ENCODE results near the gene ROBO1.

Gene ROBO1

DNA sequence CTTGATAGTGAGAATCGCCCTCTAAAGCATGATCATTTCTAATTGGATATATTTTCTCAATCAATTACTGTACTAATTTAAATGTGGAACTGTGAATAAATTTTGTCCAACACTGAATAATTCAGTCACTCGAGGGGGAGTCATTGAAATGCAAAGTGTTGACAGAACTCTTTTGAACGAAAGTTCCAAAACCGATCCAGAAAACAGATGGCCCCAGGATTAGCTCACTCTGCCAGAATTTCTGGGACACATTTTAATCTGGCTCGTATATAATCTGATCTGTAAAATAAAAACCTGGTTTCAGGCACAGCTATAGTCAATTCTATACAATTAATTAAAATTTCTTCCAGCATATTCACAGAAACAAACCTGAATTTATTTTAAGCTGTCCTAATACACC, 580.4 kb downstream of the ROBO1 start:
- H3K27me3 ChIP-seq (ENCODE audit: insufficient read depth, low read length, poor library complexity), result no peaks in the 10 kb centered on the region
- H4K20me1 ChIP-seq (ENCODE audit: insufficient read depth, low read length), result no peaks in the 10 kb centered on the region
- H3K9ac ChIP-seq (ENCODE audit: low read depth, low read length), result no peak overlapping the region
- H3K9me3 ChIP-seq (ENCODE audit: insufficient read depth, low read length, severe bottlenecking), result no peaks in the 10 kb centered on the region
- ATAC-seq (ENCODE audit: insufficient read depth, low read depth) (no peak), DNase-seq (no peak)
- H3K36me3 ChIP-seq (ENCODE audit: insufficient read depth, low read length), result no peaks in the 10 kb centered on the region
- no peaks in the 10 kb centered on the region for H3K4me1 ChIP-seq (ENCODE audit: insufficient read depth, low read length)
- no peak for TF ChIP-seq EZH2 (IDR thresholded peaks at IDR 0.05; ENCODE audit: borderline replicate concordance, low read depth, low read length, severe bottlenecking)
- no peak for TF ChIP-seq CTCF (IDR thresholded peaks at IDR 0.05; ENCODE audit: borderline replicate concordance, extremely low read depth, low read length, poor library complexity, severe bottlenecking)
- H3K4me3 ChIP-seq (ENCODE audit: low read depth in 1 of 2, low read length in 2 of 2), result no peak overlapping the region
- H3K4me2 ChIP-seq (ENCODE audit: insufficient read depth, low read length), result no peak overlapping the region
- no peaks in the 10 kb centered on the region for H3K79me2 ChIP-seq (ENCODE audit: insufficient read depth, low read length)
- no peak overlapping the region for H3K27ac ChIP-seq (ENCODE audit: low read length)
- no peak overlapping the region for H2AFZ ChIP-seq (ENCODE audit: low read depth, low read length)

DNA sequence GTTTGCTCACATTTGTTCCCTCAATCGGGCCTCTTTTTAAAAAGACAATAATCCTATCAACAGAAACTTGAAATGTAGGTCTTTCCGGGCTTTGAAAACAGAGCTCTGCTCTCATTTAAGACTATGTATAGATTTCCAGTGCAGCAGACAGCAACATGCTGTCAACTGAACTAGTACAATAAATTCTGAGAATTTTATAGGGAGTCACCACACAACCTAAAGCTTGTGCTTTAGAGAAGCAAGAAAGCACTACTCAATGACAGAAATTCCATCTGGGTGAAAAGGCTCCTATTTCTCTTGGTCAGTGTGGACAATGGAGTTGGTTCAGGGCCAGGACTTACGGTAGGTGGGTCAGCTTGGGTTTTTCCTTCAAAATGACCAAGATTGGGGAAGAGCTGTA, 583.5 kb downstream of the ROBO1 start:
- H2AFZ ChIP-seq (ENCODE audit: low read depth, low read length), result no peak overlapping the region
- no peak for TF ChIP-seq EZH2 (IDR thresholded peaks at IDR 0.05; ENCODE audit: borderline replicate concordance, low read depth, low read length, severe bottlenecking)
- no peak for TF ChIP-seq CTCF (IDR thresholded peaks at IDR 0.05; ENCODE audit: borderline replicate concordance, extremely low read depth, low read length, poor library complexity, severe bottlenecking)
- ATAC-seq (ENCODE audit: insufficient read depth, low read depth) (no peak), DNase-seq (no peak)
- H3K4me1 ChIP-seq (ENCODE audit: insufficient read depth, low read length), result no peaks in the 10 kb centered on the region
- no peak overlapping the region for H3K4me2 ChIP-seq (ENCODE audit: insufficient read depth, low read length)
- no peaks in the 10 kb centered on the region for H3K36me3 ChIP-seq (ENCODE audit: insufficient read depth, low read length)
- H3K9ac ChIP-seq (ENCODE audit: low read depth, low read length), result no peak overlapping the region
- no peaks in the 10 kb centered on the region for H4K20me1 ChIP-seq (ENCODE audit: insufficient read depth, low read length)
- no peaks in the 10 kb centered on the region for H3K27me3 ChIP-seq (ENCODE audit: insufficient read depth, low read length, poor library complexity)
- no peak overlapping the region for H3K27ac ChIP-seq (ENCODE audit: low read length)
- no peaks in the 10 kb centered on the region for H3K79me2 ChIP-seq (ENCODE audit: insufficient read depth, low read length)
- no peaks in the 10 kb centered on the region for H3K9me3 ChIP-seq (ENCODE audit: insufficient read depth, low read length, severe bottlenecking)
- H3K4me3 ChIP-seq (ENCODE audit: low read depth in 1 of 2, low read length in 2 of 2), result no peak overlapping the region

DNA sequence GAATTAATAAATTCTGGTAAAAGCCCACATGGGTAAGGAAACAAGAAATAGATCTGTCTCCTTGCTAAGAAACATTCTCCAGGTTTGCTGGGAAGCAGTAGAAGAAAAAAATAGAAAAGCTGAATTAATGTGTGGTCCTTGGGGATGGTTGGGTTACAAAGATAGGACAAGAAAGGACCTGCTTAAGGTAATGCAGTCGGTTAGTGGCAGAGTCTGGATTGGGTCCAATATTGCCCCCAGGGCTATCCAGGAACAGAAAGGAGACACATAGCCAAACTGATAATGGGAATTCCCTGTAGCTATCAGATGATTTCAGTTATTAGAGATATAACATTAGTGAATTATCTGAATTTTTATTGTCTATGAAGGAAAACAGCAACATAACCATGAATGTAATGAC, 584.3 kb downstream of the ROBO1 start:
- DNase-seq (no peak), ATAC-seq (ENCODE audit: insufficient read depth, low read depth) (no peak)
- H3K4me2 ChIP-seq (ENCODE audit: insufficient read depth, low read length), result no peak overlapping the region
- no peaks in the 10 kb centered on the region for H3K36me3 ChIP-seq (ENCODE audit: insufficient read depth, low read length)
- no peaks in the 10 kb centered on the region for H3K9me3 ChIP-seq (ENCODE audit: insufficient read depth, low read length, severe bottlenecking)
- no peak overlapping the region for H3K4me3 ChIP-seq (ENCODE audit: low read depth in 1 of 2, low read length in 2 of 2)
- TF ChIP-seq EZH2 (IDR thresholded peaks at IDR 0.05; ENCODE audit: borderline replicate concordance, low read depth, low read length, severe bottlenecking) (no peak), CTCF (IDR thresholded peaks at IDR 0.05; ENCODE audit: borderline replicate concordance, extremely low read depth, low read length, poor library complexity, severe bottlenecking) (no peak)
- H3K79me2 ChIP-seq (ENCODE audit: insufficient read depth, low read length), result no peaks in the 10 kb centered on the region
- H4K20me1 ChIP-seq (ENCODE audit: insufficient read depth, low read length), result no peaks in the 10 kb centered on the region
- no peak overlapping the region for H3K9ac ChIP-seq (ENCODE audit: low read depth, low read length)
- no peak overlapping the region for H3K27ac ChIP-seq (ENCODE audit: low read length)
- H3K27me3 ChIP-seq (ENCODE audit: insufficient read depth, low read length, poor library complexity), result no peaks in the 10 kb centered on the region
- H2AFZ ChIP-seq (ENCODE audit: low read depth, low read length), result no peak overlapping the region
- H3K4me1 ChIP-seq (ENCODE audit: insufficient read depth, low read length), result no peaks in the 10 kb centered on the region
